Glutamatergic neuron (in vitro differentiated cells): ENCODE data around the gene RNF114. TPM values are rescaled to one million over a fixed set of nuclear protein-coding genes. Genes with fewer than 3 reads are reported as not detected.

Experiments used
- DNase-seq: peaks from one replicate; pipeline ENCODE4 v3.0.0; 2022
- H3K27ac Mint-ChIP-seq: one replicate; pipeline ENCODE4 v1.8.0; 2020; ENCODE audit warnings: mild to moderate bottlenecking, mixed read lengths, inconsistent platforms; ENCODE audit not compliant: unreplicated experiment
- H3K27me3 Mint-ChIP-seq: one replicate; pipeline ENCODE4 v1.8.0; 2020; ENCODE audit warnings: mild to moderate bottlenecking, moderate library complexity, mixed read lengths, inconsistent platforms; ENCODE audit not compliant: unreplicated experiment
- H3K36me3 Mint-ChIP-seq: one replicate; pipeline ENCODE4 v1.8.0; 2020; ENCODE audit warnings: mild to moderate bottlenecking, mixed read lengths, inconsistent platforms; ENCODE audit not compliant: unreplicated experiment
- H3K4me1 Mint-ChIP-seq: one replicate; pipeline ENCODE4 v1.8.0; 2020; ENCODE audit warnings: mild to moderate bottlenecking, low read depth, mixed read lengths, inconsistent platforms; ENCODE audit not compliant: unreplicated experiment
- H3K4me3 Mint-ChIP-seq: one replicate; pipeline ENCODE4 v1.8.0; 2020; ENCODE audit warnings: mild to moderate bottlenecking, mixed read lengths, inconsistent platforms; ENCODE audit not compliant: unreplicated experiment
- H3K9me3 Mint-ChIP-seq: one replicate; pipeline ENCODE4 v1.8.0; 2020; ENCODE audit warnings: mild to moderate bottlenecking, moderate library complexity, mixed read lengths, inconsistent platforms; ENCODE audit not compliant: unreplicated experiment
- CTCF ChIP-seq: fragments of 200-600 bp; sonication (generic); IDR thresholded peaks from one replicate; pipeline ENCODE4 v1.5.0; 2021; ENCODE audit not compliant: partially characterized antibody, unreplicated experiment
- total RNA-seq: library from RNA; stranded (reverse); fragmentation: NEBNext Ultra II Directional; extraction: Animal tissue kit (Norgen Biotek cat#: 25700); gene quantifications from one replicate; pipeline ENCODE4 v1.2.1, GENCODE V29; 2021; ENCODE audit not compliant: unreplicated experiment

RNF114 gene
- total RNA-seq, 1 donor from 2014 or later: 64.2 TPM

- DNase-seq: no peak
- TF ChIP-seq CTCF: no peak
- Mint-ChIP-seq H3K9me3 (peaks cover 2% of the 10 kb centered on the region), H3K4me1 (peaks cover 15% of the 10 kb centered on the region), H3K36me3 (no peaks in the 10 kb centered on the region), H3K4me3 (peak overlapping the region; percentile 86), H3K27me3 (peaks cover 2% of the 10 kb centered on the region), H3K27ac (no peak overlapping the region)
Measured at GRCh38 chr20:49915118-49915379, 21.1 kb upstream of the RNF114 start.

- Mint-ChIP-seq H3K9me3 (peaks cover 2% of the 10 kb centered on the region), H3K27me3 (peaks cover 2% of the 10 kb centered on the region), H3K36me3 (no peaks in the 10 kb centered on the region), H3K27ac (peak within 1 kb of the TSS; percentile 99), H3K4me1 (peaks cover 12% of the 10 kb centered on the region), H3K4me3 (peak within 1 kb of the TSS; percentile 98)
- TF ChIP-seq CTCF: no peak
- DNase-seq: peak; percentile 94
Measured at GRCh38 chr20:49915380-49916145, 20.6 kb upstream of the RNF114 start, which contains the start of gene SPATA2. TSS of gene SPATA2 (minus strand) at chr20:49915529. CDS start at chr20:49908490, 7,039 bp downstream.

GRCh38 chr20:49916146-49917002, 19.8 kb upstream of the RNF114 start:
- peaks cover 12% of the 10 kb centered on the region for H3K4me1 Mint-ChIP-seq
- peak overlapping the region; percentile 98 for H3K4me3 Mint-ChIP-seq
- peak overlapping the region; percentile 99 for H3K27ac Mint-ChIP-seq
- no peaks in the 10 kb centered on the region for H3K36me3 Mint-ChIP-seq
- no peak for TF ChIP-seq CTCF
- DNase-seq: no peak
- no peaks in the 10 kb centered on the region for H3K27me3 Mint-ChIP-seq
- peaks cover 2% of the 10 kb centered on the region for H3K9me3 Mint-ChIP-seq

GRCh38 chr20:49918446-49918845, 17.8 kb upstream of the RNF114 start:
- no peak for DNase-seq
- TF ChIP-seq CTCF: no peak
- H3K4me3 Mint-ChIP-seq: no peak overlapping the region
- H3K27me3 Mint-ChIP-seq: peaks cover 3% of the 10 kb centered on the region
- no peak overlapping the region for H3K27ac Mint-ChIP-seq
- peaks cover 6% of the 10 kb centered on the region for H3K9me3 Mint-ChIP-seq
- no peaks in the 10 kb centered on the region for H3K36me3 Mint-ChIP-seq
- H3K4me1 Mint-ChIP-seq: peaks cover 12% of the 10 kb centered on the region

GRCh38 chr20:49919009-49919408, 17.2 kb upstream of the RNF114 start:
- Mint-ChIP-seq H3K36me3 (no peaks in the 10 kb centered on the region), H3K27me3 (peaks cover 4% of the 10 kb centered on the region), H3K4me3 (no peak overlapping the region), H3K4me1 (peaks cover 12% of the 10 kb centered on the region), H3K27ac (no peak overlapping the region), H3K9me3 (peaks cover 6% of the 10 kb centered on the region)
- TF ChIP-seq CTCF: no peak
- DNase-seq: no peak
